ENCODE data around the gene HLA-DMB.

The HLA-DMB gene

DNA sequence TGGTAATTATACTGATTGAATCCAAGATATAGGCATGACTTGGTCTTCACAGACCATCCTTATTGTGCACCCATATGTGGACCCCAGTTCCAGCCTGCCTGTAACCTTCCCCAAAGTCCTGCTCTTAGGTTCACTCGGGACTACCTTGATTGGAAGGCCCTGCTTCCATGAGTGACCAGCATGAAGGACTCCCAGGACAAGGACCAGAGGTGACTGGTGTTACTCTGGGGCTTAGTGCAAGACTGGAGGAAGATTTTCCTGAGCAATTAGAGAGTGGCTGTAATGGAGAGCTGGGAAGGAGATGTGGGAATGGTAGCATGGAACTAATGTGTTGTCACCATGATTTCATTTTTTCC lies 42.6 kb upstream of the HLA-DMB start:
- TF ChIP-seq, protein P1, sequence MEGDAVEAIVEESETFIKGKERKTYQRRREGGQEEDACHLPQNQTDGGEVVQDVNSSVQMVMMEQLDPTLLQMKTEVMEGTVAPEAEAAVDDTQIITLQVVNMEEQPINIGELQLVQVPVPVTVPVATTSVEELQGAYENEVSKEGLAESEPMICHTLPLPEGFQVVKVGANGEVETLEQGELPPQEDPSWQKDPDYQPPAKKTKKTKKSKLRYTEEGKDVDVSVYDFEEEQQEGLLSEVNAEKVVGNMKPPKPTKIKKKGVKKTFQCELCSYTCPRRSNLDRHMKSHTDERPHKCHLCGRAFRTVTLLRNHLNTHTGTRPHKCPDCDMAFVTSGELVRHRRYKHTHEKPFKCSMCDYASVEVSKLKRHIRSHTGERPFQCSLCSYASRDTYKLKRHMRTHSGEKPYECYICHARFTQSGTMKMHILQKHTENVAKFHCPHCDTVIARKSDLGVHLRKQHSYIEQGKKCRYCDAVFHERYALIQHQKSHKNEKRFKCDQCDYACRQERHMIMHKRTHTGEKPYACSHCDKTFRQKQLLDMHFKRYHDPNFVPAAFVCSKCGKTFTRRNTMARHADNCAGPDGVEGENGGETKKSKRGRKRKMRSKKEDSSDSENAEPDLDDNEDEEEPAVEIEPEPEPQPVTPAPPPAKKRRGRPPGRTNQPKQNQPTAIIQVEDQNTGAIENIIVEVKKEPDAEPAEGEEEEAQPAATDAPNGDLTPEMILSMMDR (conservative IDR thresholded peaks at IDR 0.05; ENCODE audit: low read depth, low read length), result no peak
- H3K9ac ChIP-seq, result no peak overlapping the region
- no peak overlapping the region for H3K4me3 ChIP-seq (IDR thresholded peaks at IDR 0.05; ENCODE audit: insufficient read depth, low read depth, low read length)
- H3K27ac ChIP-seq, result peak overlapping the region; percentile 45
- H3K4me2 ChIP-seq, result no peak overlapping the region
- no peak overlapping the region for H2AFZ ChIP-seq (ENCODE audit: low read depth)
- peaks cover 14% of the 10 kb centered on the region; the same call in 1 of the 2 replicates for H3K36me3 ChIP-seq (ENCODE audit: insufficient read depth)
- H4K20me1 ChIP-seq (ENCODE audit: insufficient read depth), result peaks cover 18% of the 10 kb centered on the region
- H3K4me1 ChIP-seq (ENCODE audit: low read depth, poor library complexity, severe bottlenecking), result peaks cover 10% of the 10 kb centered on the region
- no peaks in the 10 kb centered on the region for H3K27me3 ChIP-seq (ENCODE audit: insufficient read depth, low read depth)
- H3K79me2 ChIP-seq (ENCODE audit: insufficient read depth, low read depth), result peaks cover 12% of the 10 kb centered on the region

DNA sequence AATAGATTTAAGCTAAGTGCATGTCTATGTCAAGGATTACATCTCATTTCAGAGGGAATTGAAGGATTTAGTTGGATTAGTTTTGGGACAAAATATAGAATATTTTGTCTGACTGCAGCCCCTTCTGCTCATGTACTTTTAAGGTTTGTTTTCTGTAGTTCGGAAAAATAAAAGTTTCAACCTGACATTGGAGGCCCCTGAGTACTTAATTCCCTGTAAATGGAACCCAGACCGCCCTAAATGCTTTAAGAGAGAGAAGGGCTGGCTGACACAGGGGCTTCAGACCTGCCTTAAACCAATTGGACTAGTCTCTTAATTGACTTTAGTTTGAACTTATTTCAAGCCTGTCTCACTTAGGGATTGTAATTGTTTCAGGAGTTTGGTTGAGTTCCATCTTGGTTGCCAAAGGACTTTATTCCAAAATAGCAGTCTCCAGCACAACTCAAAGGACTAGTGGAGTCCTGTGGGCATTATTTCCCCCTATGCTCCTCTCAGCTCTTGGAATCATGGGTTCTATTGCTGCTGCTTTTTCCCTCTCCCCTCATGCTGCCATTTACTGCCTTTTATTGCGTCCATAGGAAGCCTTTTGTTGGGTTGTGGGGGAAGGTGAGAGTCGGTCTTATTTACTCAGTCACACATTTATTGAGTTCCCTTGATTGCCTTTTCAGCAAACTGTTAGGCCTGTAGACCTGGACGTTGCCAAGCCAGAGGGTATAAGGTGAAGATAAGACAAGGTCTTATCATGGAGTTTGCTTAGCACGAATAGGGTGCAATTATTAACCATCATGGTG lies 42.1 kb upstream of the HLA-DMB start:
- H3K9ac ChIP-seq, result no peak overlapping the region
- H3K79me2 ChIP-seq (ENCODE audit: insufficient read depth, low read depth), result peaks cover 18% of the 10 kb centered on the region
- peaks cover 10% of the 10 kb centered on the region for H3K4me1 ChIP-seq (ENCODE audit: low read depth, poor library complexity, severe bottlenecking)
- no peak overlapping the region for H3K4me2 ChIP-seq
- H3K27ac ChIP-seq, result peak overlapping the region; percentile 1; the same call in 1 of the 2 replicates
- peaks cover 24% of the 10 kb centered on the region for H4K20me1 ChIP-seq (ENCODE audit: insufficient read depth)
- peaks cover 15% of the 10 kb centered on the region; the same call in 1 of the 2 replicates for H3K36me3 ChIP-seq (ENCODE audit: insufficient read depth)
- no peaks in the 10 kb centered on the region for H3K27me3 ChIP-seq (ENCODE audit: insufficient read depth, low read depth)
- no peak overlapping the region for H2AFZ ChIP-seq (ENCODE audit: low read depth)
- TF ChIP-seq, protein P1 (conservative IDR thresholded peaks at IDR 0.05; ENCODE audit: low read depth, low read length), result no peak
- H3K4me3 ChIP-seq (IDR thresholded peaks at IDR 0.05; ENCODE audit: insufficient read depth, low read depth, low read length), result no peak overlapping the region

DNA sequence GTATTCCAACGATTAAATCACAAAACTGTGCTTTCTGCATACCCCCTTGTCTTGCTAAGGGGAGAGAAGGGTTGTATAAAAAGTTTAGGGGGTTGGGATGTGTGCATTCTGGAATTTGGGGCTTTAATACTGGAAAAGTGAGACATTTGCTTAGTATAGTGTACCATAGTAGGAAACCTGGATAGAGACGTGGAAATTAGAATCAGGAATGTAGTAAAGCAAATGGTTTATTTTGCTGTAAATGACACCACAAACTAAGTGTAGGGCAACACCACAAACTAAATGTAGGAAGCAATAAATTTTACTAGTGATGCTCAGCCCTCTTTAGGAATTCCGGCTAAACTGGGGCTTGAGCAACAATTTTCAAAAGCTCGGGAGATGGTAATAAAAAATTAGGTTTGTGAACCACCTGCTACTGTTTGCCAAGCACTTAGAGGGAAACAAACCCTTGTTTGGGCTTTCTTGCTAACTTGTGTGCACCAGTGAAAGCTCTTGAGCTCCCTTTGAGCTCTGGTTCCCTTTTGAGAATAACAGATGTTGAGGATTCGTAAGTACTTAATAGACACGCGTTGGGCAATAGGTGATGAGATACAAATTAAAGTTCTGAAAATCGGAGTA lies 41.4 kb upstream of the HLA-DMB start:
- H3K4me1 ChIP-seq (ENCODE audit: low read depth, poor library complexity, severe bottlenecking), result peaks cover 10% of the 10 kb centered on the region
- no peak overlapping the region for H2AFZ ChIP-seq (ENCODE audit: low read depth)
- no peak overlapping the region for H3K9ac ChIP-seq
- peaks cover 24% of the 10 kb centered on the region for H3K79me2 ChIP-seq (ENCODE audit: insufficient read depth, low read depth)
- H3K27me3 ChIP-seq (ENCODE audit: insufficient read depth, low read depth), result no peaks in the 10 kb centered on the region
- H3K4me3 ChIP-seq (IDR thresholded peaks at IDR 0.05; ENCODE audit: insufficient read depth, low read depth, low read length), result no peak overlapping the region
- peaks cover 31% of the 10 kb centered on the region for H4K20me1 ChIP-seq (ENCODE audit: insufficient read depth)
- no peak overlapping the region for H3K4me2 ChIP-seq
- TF ChIP-seq, protein P1 (conservative IDR thresholded peaks at IDR 0.05; ENCODE audit: low read depth, low read length), result no peak
- peaks cover 21% of the 10 kb centered on the region; the same call in 1 of the 2 replicates for H3K36me3 ChIP-seq (ENCODE audit: insufficient read depth)
- peak overlapping the region; percentile 1; the same call in 1 of the 2 replicates for H3K27ac ChIP-seq

DNA sequence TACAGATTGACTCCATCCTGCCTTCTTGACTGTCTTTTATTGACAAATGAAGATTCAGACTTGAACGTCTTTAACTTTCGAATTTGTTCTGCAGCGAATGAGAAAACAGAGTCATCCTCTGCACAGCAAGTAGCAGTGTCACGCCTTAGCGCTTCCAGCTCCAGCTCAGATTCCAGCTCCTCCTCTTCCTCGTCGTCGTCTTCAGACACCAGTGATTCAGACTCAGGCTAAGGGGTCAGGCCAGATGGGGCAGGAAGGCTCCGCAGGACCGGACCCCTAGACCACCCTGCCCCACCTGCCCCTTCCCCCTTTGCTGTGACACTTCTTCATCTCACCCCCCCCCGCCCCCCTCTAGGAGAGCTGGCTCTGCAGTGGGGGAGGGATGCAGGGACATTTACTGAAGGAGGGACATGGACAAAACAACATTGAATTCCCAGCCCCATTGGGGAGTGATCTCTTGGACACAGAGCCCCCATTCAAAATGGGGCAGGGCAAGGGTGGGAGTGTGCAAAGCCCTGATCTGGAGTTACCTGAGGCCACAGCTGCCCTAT lies 39.7 kb upstream of the HLA-DMB start:
- Histone ChIP-seq H3K36me3 (ENCODE audit: insufficient read depth) (peaks cover 36% of the 10 kb centered on the region; the same call in 1 of the 2 replicates), H3K79me2 (ENCODE audit: insufficient read depth, low read depth) (peaks cover 40% of the 10 kb centered on the region)
- TF ChIP-seq, protein P1 (conservative IDR thresholded peaks at IDR 0.05; ENCODE audit: low read depth, low read length), result no peak

More for the DNA sequence above, 39.7 kb upstream of the HLA-DMB start:
- peaks cover 46% of the 10 kb centered on the region for H4K20me1 ChIP-seq (ENCODE audit: insufficient read depth)
- H3K27ac ChIP-seq, result no peak overlapping the region
- no peaks in the 10 kb centered on the region for H3K27me3 ChIP-seq (ENCODE audit: insufficient read depth, low read depth)
- H3K4me2 ChIP-seq, result no peak overlapping the region
- no peak overlapping the region for H2AFZ ChIP-seq (ENCODE audit: low read depth)
- H3K4me3 ChIP-seq (IDR thresholded peaks at IDR 0.05; ENCODE audit: insufficient read depth, low read depth, low read length), result no peak overlapping the region
- no peak overlapping the region for H3K9ac ChIP-seq
- peaks cover 23% of the 10 kb centered on the region for H3K4me1 ChIP-seq (ENCODE audit: low read depth, poor library complexity, severe bottlenecking)
